Measurements from ENCODE around the gene OCRL.

DNA sequence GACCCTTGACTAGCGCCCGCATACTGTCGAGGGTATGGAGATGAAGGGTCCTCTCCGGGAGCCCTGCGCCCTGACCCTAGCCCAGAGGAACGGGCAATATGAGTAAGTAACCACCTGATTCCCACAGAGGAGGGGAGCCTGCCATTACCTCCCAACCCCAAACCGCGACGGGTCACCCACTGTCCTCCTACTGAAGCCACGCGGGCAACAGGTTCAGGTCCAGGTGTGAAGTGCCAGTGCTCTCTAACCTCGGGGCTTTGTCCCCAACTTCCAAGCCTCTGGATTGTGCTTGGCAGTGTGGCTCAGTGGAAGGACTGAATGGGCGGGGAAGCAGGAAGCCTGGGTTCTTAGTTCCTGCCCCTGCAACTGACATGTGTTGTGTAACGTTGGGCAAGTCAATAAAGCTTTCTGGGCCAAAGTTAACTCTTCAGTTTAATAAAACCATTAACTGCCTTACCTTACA lies 694 bp downstream of the OCRL start:
- no peak for TF ChIP-seq POLR2AphosphoS5 (IDR thresholded peaks at IDR 0.05; ENCODE audit: low read depth)
- TF ChIP-seq, protein P1, sequence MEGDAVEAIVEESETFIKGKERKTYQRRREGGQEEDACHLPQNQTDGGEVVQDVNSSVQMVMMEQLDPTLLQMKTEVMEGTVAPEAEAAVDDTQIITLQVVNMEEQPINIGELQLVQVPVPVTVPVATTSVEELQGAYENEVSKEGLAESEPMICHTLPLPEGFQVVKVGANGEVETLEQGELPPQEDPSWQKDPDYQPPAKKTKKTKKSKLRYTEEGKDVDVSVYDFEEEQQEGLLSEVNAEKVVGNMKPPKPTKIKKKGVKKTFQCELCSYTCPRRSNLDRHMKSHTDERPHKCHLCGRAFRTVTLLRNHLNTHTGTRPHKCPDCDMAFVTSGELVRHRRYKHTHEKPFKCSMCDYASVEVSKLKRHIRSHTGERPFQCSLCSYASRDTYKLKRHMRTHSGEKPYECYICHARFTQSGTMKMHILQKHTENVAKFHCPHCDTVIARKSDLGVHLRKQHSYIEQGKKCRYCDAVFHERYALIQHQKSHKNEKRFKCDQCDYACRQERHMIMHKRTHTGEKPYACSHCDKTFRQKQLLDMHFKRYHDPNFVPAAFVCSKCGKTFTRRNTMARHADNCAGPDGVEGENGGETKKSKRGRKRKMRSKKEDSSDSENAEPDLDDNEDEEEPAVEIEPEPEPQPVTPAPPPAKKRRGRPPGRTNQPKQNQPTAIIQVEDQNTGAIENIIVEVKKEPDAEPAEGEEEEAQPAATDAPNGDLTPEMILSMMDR (IDR thresholded peaks at IDR 0.05; ENCODE audit: insufficient read depth, low read length) = no peak
- no peak for TF ChIP-seq GABPA (IDR thresholded peaks at IDR 0.05; ENCODE audit: low read depth)

Measured in HL-60 (cell line).